Fibroblast of mammary gland (primary cell): ENCODE data around the gene TLE4.
A peak's percentile ranks its signal among the peaks of the same experiment; 100 is the strongest.

Experiments
- DNase-seq: peaks from one replicate; pipeline ENCODE4 v3.0.0-alpha.2; 2010; ENCODE audit warnings: low read depth
- H3K4me3 ChIP-seq: 2 replicates; pipeline ENCODE4 v1.5.1; 2011; ENCODE audit warnings: low read depth, mild to moderate bottlenecking, low read length, moderate library complexity; ENCODE audit not compliant: control insufficient read depth
- TF ChIP-seq, protein P1 (sequence below): conservative IDR thresholded peaks from 2 replicates; pipeline ENCODE4 v1.5.1; 2011; ENCODE audit warnings: low read depth, low read length, inconsistent platforms; ENCODE audit not compliant: control insufficient read depth, insufficient read depth

TLE4 gene

DNA sequence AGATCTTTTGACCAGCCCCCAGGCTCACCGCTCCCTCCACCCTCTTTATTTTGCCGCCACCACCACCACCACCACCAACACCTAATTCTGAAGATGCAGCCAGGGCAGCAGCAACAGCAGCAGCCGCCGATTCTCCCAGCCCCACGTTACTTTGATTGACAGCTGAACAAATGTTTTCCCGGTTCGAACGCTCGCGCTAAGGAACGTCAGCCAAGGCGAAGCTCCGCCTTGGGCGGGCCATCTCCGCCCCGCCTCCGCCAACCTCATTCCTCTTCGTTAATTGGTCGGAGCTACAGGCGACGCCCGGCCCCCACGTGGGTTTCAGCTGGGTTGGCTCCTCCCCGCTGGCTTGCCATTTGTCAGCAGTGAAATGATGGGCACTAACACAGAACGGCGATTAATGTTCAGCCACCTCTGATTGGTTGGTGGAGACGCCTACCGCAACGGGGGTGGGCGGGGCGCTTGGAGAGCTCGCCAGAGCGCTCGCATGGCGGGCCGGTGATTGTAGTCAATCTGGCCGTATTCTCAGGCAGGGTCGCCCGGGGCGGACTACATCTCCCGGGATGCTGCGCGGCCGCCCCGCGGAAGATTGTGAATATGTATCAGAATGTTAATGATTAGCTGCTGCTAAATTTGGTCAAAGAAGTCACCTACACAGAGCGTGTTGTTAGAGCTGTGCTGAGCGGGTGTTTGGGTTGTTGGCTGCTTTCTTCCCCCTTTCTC, at the start of gene TLE4:
TLE4 (plus strand) TSS at position 657 of the 723 bp plus-strand sequence. CDS start 826 bp downstream, outside the sequence.
- TF ChIP-seq, protein P1, sequence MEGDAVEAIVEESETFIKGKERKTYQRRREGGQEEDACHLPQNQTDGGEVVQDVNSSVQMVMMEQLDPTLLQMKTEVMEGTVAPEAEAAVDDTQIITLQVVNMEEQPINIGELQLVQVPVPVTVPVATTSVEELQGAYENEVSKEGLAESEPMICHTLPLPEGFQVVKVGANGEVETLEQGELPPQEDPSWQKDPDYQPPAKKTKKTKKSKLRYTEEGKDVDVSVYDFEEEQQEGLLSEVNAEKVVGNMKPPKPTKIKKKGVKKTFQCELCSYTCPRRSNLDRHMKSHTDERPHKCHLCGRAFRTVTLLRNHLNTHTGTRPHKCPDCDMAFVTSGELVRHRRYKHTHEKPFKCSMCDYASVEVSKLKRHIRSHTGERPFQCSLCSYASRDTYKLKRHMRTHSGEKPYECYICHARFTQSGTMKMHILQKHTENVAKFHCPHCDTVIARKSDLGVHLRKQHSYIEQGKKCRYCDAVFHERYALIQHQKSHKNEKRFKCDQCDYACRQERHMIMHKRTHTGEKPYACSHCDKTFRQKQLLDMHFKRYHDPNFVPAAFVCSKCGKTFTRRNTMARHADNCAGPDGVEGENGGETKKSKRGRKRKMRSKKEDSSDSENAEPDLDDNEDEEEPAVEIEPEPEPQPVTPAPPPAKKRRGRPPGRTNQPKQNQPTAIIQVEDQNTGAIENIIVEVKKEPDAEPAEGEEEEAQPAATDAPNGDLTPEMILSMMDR, result no peak
- peak; percentile 100 for DNase-seq
- peak within 1 kb of the TSS; percentile 81 for H3K4me3 ChIP-seq

GRCh38 chr9:79522793-79523192, 49.0 kb upstream of the TLE4 start:
- no peak overlapping the region for H3K4me3 ChIP-seq
- DNase-seq, result no peak
- TF ChIP-seq, protein P1, result no peak

DNA sequence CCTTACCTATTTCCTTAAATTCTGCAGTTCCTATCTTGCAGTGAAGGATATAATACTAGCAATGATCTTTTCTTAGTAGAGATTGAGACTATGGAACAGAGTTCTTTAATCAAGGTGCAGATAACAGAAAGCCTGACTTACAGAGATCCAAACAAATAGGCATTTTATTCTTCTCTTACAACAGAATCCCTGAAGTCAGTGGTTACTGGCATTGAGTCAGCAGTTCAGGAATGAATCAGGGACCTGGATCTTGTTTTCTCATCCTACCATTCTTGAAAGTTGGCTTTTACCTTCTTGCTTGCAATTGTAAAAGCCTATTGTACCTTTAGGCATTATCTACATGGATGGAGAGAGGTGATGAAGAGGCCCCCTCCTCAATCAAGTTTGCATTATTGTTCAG, 47.5 kb upstream of the TLE4 start:
- DNase-seq, result peak; percentile 7
- no peak overlapping the region for H3K4me3 ChIP-seq
- TF ChIP-seq, protein P1, result no peak

GRCh38 chr9:79526149-79526672, 45.6 kb upstream of the TLE4 start:
- no peak overlapping the region for H3K4me3 ChIP-seq
- no peak for DNase-seq
- TF ChIP-seq, protein P1, result no peak

- no peak for DNase-seq
- TF ChIP-seq, protein P1, result no peak
- no peak overlapping the region for H3K4me3 ChIP-seq
These were observed 36.2 kb upstream of the TLE4 start for GRCh38 chr9:79535534-79535933.

DNA sequence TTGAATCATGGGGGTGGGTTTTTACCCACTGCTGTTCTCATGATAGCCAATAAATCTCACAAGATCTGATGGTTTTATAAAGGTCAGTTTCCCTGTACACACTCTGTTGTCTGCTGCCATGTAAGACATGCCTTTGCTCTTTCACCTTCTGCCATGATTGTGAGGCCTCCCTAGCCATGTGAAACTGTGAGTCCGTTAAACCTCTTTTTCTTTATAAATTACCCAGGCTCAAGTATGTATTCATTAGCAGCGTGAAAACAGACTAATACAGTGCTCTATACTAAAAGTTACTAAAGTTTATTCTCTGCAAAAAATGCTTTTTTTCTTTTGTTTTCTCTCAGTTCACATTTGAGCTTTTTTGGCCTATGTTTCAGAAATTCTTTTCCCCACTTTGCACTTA, 33.9 kb upstream of the TLE4 start:
- DNase-seq, result no peak
- H3K4me3 ChIP-seq, result no peak overlapping the region
- TF ChIP-seq, protein P1, result no peak
